HAP-1 (cell line): ENCODE data around the gene RAB17.

Experiments used
- DNase-seq, 2 experiments: peaks; one replicate each; pipeline ENCODE4 v3.0.0-alpha.2; 2016 to 2020; ENCODE audit warnings: low spot score in 2 of 2
- H3K27me3 ChIP-seq: fragments of 250-450 bp; sonication (Bioruptor Pico); 2 replicates; pipeline ENCODE4 v1.5.1; 2020; ENCODE audit warnings: low read depth, mild to moderate bottlenecking, moderate library complexity
- H3K36me3 ChIP-seq: fragments of 250-450 bp; sonication (Bioruptor Pico); replicated peaks from 2 replicates; pipeline ENCODE4 v1.5.1; 2020; ENCODE audit warnings: mild to moderate bottlenecking
- H3K4me1 ChIP-seq: fragments of 250-450 bp; sonication (Bioruptor Pico); 2 replicates; pipeline ENCODE4 v1.5.1; 2020; ENCODE audit warnings: mild to moderate bottlenecking
- H3K4me3 ChIP-seq: fragments of 250-450 bp; sonication (Bioruptor Pico); 2 replicates; pipeline ENCODE4 v1.5.1; 2020; ENCODE audit warnings: mild to moderate bottlenecking, moderate library complexity
- H3K9me3 ChIP-seq: fragments of 250-450 bp; sonication (Bioruptor Pico); 2 replicates; pipeline ENCODE4 v1.5.1; 2020; ENCODE audit warnings: mild to moderate bottlenecking, moderate library complexity
- in situ Hi-C: fragments of 300-500 bp; cut with MboI; formaldehyde crosslinking; loops from 3 replicates; pipeline ENCODE4 v1.14.3; 2020; ENCODE audit warnings: low sequenced_read_pairs, inconsistent platforms, mixed read lengths

Gene RAB17

DNA sequence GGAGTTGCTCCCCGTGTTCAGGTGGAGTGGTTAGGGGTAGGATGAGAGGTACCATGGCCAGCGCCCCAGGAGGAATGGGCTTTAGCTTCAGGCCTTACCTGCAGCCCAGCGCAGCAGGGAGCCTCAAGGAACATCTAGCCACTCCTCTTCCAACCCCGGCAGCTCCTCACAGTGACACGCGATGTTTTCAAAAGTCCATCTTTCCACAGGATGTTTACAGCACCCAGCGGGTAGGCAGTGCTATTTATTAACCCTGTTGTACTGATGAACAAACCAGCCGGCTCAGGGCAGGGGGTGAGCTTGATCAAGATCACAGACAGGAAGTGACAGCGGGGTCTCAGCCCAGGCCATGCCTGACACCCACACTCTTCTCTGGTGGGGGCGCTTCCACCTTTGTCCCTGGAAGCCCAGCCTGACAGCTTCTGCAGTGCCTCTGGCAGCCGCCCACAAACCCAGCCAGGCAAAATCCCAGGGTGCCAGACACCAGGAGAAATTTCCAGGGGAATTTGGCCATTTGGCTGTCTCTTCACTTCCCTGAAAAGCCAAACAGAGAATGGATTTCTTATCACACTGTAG lies 42.6 kb downstream of the RAB17 start:
- Histone ChIP-seq H3K27me3 (0 out of 2 replicates have a peak, but pooled peaks cover 2% of the 10 kb centered on the region), H3K9me3 (no peaks in the 10 kb centered on the region), H3K36me3 (no peaks in the 10 kb centered on the region), H3K4me3 (no peak overlapping the region), H3K4me1 (no peaks in the 10 kb centered on the region)
- in situ Hi-C loops, result no loop called here
- no peak for DNase-seq

DNA sequence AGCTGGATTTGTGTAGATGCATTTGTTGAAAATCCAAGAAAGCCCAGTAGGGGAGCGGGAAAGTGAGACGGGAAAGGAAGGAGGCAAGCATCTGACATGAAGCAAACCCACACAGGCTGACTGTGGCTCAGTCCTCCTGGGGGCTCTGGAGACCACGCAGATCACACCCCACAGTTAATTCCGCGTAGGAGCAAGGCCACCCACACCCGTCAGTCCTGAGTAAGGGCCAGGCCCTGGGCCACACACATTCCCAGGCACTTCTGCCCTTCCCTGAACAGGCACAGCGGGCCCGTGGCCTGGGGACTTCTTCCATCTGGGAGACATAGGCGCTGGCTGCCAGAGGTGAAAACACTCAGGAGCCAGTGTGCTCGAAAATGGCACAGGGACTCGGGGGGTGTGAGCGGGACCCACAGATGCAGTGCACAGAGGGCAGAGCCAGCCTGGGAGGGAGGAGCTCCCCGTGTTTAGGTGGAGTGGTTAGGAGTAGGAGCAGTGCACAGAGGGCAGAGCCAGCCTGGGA lies 43.6 kb downstream of the RAB17 start:
- Histone ChIP-seq H3K4me1 (no peaks in the 10 kb centered on the region), H3K27me3 (0 out of 2 replicates have a peak, but pooled peaks cover 2% of the 10 kb centered on the region), H3K4me3 (no peak overlapping the region), H3K36me3 (no peaks in the 10 kb centered on the region), H3K9me3 (no peaks in the 10 kb centered on the region)
- DNase-seq, result no peak
- in situ Hi-C loops, result no loop called here

DNA sequence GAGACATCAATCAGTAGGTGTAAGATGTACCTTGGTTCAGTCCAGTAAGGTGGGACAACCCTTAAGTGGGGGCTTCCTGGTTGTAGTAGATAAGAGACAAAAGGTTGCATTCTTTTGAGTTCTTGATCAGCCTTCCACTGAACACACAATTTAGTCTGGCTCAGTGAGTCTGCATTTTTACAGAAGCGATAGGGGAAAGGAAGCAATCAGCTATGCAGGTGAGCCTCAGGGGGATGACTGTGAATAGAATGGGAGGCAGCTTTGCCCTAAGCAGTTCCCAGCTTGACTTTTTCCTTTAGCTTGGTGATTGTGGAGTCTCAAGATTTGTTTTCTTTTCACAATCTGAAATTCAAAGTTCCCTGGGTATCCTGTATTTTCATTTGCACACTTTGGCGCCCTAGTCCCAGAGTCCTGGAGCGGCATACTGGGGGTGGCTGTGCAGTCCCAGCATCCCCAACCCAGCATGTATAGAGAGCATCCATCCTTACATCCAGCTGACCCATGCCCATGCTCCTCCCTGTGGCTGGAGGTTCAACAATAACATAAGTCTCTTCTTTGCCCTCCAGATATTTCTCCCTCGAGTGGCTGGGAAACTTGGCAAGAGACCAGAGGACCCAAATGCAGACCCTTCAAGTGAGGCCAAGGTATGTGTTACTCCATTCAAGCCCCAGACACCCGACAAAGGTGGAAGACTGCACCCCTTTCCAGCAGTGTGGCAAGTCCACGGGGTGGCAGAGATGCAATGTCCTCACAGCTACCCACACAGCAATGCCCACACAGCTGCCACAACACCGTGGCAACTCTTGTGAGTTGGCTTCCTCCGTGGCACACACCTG lies 44.3 kb downstream of the RAB17 start:
- in situ Hi-C loops, result no loop called here
- H3K27me3 ChIP-seq, result 0 out of 2 replicates have a peak, but pooled peaks cover 2% of the 10 kb centered on the region
- H3K4me3 ChIP-seq, result no peak overlapping the region
- no peak for DNase-seq
- no peaks in the 10 kb centered on the region for H3K4me1 ChIP-seq
- no peaks in the 10 kb centered on the region for H3K9me3 ChIP-seq
- H3K36me3 ChIP-seq, result no peaks in the 10 kb centered on the region

DNA sequence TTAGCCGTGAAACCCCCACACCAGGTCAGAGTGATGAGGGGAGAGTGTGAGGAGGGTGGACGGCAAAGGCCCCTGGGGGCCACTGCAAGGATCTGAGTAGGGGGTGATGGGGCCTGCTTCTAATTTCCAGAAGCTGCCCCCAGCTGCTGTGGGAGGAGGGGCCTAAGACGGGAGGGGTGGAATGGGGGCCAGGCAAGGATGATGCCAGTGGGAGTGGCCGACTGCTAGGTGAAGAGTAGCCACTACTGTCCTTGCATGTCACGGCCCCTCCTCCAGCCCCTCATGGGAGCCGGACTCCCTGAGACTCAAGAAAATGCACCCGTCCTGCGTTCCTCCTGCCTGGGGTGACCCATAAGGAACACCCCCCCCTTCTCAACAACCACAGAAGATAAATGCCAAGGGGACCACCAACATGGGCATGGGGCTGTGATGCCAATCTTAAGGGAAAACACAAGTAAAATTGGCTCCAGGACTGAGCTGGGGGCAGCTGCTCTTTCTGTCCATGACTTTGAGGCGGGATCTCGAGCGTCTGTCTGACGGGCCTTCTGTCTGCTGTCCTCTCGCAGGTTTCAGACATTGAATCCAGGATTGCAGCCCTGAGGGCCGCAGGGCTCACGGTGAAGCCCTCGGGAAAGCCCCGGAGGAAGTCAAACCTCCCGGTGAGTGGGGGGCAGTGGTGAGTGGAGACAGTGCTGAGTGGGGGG lies 48.4 kb downstream of the RAB17 start:
- H3K36me3 ChIP-seq, result no peaks in the 10 kb centered on the region
- no peaks in the 10 kb centered on the region for H3K4me1 ChIP-seq
- no peak for DNase-seq
- no peak overlapping the region for H3K4me3 ChIP-seq
- H3K27me3 ChIP-seq, result no peaks in the 10 kb centered on the region
- in situ Hi-C loops, result no loop called here
- H3K9me3 ChIP-seq, result no peaks in the 10 kb centered on the region

DNA sequence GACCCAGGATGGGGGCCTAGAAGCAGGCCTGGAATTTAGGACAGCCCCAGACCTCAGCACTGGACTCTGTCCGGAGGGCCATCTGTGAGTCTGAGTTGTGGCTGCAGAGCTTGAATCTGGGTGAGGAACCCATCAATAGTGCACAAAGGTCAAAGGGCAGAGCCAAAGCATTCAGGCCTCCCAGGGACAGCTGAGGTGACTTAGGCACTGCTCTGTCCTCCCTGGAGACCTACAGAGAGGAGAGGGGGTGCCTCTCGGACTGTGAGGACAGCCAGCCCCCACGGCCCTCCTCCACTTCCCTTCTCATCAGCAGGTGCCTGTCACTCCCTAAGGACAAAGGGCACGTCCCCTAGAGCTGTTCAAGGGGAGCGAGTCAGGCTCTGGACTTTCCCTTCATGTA lies 49.3 kb downstream of the RAB17 start:
- H3K4me1 ChIP-seq, result no peaks in the 10 kb centered on the region
- no peaks in the 10 kb centered on the region for H3K9me3 ChIP-seq
- no peak overlapping the region for H3K4me3 ChIP-seq
- H3K36me3 ChIP-seq, result no peaks in the 10 kb centered on the region
- no peak for DNase-seq
- in situ Hi-C loops, result no loop called here
- no peaks in the 10 kb centered on the region for H3K27me3 ChIP-seq

DNA sequence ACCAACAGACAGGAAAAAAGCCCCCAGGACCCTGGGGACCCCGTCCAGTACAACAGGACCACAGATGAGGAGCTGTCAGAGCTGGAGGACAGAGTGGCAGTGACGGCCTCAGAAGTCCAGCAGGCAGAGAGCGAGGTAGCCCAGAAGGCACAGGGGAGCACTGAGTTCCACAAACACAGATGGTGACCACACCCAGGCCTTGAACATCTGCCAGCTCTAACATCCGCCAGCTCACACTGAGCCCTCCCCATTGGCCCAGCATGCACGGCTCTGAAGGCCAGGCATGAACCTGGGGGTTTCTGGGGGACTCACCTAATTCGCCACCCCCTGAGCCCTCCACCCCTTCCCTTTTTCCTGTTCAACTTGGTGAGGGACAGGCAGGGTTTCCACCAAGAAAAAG lies 49.7 kb downstream of the RAB17 start:
- in situ Hi-C loops, result no loop called here
- H3K27me3 ChIP-seq, result no peaks in the 10 kb centered on the region
- H3K4me3 ChIP-seq, result no peak overlapping the region
- H3K9me3 ChIP-seq, result no peaks in the 10 kb centered on the region
- H3K4me1 ChIP-seq, result no peaks in the 10 kb centered on the region
- no peaks in the 10 kb centered on the region for H3K36me3 ChIP-seq
- no peak for DNase-seq

DNA sequence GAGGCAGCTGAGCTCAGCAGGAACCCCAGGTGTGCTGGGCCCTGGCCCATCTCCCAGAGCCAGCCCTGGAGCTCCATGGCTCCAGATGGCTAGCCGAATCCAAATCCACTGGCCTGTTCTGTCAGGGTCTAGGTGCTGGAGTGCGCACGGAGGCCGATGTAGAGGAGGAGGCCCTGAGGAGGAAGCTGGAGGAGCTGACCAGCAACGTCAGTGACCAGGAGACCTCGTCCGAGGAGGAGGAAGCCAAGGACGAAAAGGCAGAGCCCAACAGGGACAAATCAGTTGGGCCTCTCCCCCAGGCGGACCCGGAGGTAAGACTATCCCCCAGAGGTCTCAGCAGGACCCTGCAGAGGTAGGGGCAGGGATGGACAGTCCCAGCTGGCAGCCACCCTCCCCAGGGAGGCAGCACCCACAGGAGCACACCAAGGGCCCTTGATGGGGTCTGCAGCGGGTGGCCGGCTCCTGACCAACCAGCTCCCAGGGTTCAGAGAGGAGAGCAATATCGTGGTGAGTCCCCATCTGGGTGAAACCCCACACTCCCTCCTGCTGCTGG lies 50.2 kb downstream of the RAB17 start:
- H3K36me3 ChIP-seq, result no peaks in the 10 kb centered on the region
- DNase-seq, result no peak
- no peaks in the 10 kb centered on the region for H3K4me1 ChIP-seq
- no peaks in the 10 kb centered on the region for H3K9me3 ChIP-seq
- in situ Hi-C loops, result no loop called here
- no peaks in the 10 kb centered on the region for H3K27me3 ChIP-seq
- no peak overlapping the region for H3K4me3 ChIP-seq

DNA sequence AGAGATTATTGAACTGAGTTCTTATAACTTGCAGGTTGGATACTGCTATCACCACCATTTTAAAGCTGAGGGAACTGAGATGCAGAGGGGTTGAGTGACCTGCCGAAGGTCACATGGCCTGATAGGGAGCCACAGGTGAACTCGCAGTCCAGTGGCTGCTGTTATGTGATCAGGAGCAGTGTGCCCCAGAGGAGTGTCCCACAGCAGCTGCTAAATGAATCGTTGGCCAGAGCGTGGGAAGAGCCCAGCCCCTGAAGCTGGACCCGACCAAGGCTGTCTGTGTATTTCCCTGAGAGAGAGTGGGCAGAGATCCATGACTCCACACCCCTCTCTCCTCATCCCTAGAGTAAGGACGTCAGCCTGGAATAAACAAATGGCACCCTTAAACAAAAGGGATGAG lies 50.9 kb downstream of the RAB17 start:
- DNase-seq, result no peak
- no peaks in the 10 kb centered on the region for H3K36me3 ChIP-seq
- no peaks in the 10 kb centered on the region for H3K4me1 ChIP-seq
- H3K4me3 ChIP-seq, result no peak overlapping the region
- H3K9me3 ChIP-seq, result no peaks in the 10 kb centered on the region
- in situ Hi-C loops, result no loop called here
- H3K27me3 ChIP-seq, result no peaks in the 10 kb centered on the region

DNA sequence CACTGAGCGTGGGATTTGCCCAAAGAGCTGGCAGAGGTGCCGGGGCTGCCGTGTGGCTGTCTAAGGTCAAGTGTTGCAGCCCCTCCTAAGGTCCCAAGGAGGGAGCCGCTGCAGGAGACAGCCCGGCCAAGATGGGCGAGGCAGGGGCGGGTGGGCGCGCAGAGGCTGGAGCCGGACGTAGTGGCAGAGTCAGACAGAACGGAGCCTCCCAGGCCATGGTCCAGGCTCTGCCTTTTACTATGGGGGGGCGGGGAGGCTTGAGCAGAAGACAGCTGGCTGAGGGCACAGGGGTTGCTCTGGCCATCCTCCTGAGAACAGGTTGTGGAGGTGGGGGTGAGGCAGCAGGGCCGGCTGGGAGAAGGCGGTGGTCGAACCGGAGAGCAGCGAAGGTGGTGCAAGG lies 51.6 kb downstream of the RAB17 start:
- Histone ChIP-seq H3K9me3 (no peaks in the 10 kb centered on the region), H3K4me1 (no peaks in the 10 kb centered on the region), H3K36me3 (no peaks in the 10 kb centered on the region), H3K27me3 (no peaks in the 10 kb centered on the region), H3K4me3 (no peak overlapping the region)
- in situ Hi-C loops, result no loop called here
- DNase-seq, result no peak

DNA sequence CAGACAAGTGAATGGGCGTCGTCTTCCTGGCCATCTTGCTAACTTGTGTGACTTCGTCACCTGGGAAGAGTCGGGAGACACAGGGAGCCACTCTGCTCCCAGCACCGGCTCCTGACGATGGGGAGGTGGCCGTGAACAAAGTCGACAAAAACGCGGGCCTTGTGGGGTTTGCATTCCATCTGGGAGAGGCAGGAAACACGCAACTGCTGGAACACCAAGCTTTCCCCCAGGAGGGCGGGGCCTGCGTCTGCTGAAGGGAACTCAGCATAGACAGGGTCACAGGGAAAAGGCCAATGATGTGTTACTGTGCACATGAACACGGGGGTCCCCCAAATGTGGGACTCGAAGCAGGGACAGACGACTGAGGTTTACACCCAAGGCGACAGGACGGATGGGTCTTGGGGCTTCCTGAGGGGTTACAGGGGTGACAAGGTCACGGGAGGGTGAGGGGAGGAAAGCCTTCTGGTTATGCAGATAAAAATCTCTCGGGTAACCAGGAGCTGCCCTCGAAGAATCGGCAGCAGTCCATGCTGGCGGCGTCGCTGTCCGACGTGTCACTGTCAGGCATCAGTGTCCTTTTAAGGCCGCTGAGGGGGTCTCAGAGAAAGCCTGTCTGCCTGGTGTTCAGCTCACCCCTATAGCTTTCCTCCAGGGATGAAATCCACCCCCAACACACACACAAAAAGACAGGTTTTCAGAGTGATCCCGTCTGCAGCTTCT lies 52.4 kb downstream of the RAB17 start:
- DNase-seq, result no peak
- H3K27me3 ChIP-seq, result no peaks in the 10 kb centered on the region
- no peaks in the 10 kb centered on the region for H3K9me3 ChIP-seq
- in situ Hi-C loops, result no loop called here
- no peaks in the 10 kb centered on the region for H3K4me1 ChIP-seq
- no peak overlapping the region for H3K4me3 ChIP-seq
- H3K36me3 ChIP-seq, result no peaks in the 10 kb centered on the region

DNA sequence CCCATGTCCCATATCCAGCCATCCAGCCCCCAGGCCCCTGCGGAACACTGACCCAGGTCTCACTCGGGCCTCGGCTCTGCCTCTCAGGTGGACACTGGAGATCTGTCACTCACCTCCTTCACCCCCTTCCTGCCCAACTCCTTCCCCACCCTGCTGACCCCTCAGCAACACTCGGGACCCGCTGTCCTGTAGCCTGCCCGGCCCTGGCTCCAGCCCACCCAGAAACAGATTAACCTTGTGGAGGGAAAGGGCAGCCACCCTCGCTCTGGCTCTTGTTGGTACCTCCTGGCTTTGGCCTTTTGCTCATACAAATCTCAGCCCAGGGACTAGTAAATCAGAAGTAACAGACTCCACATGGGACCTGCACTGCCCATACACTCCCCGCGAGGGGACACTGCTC lies 53.9 kb downstream of the RAB17 start:
- H3K9me3 ChIP-seq, result no peaks in the 10 kb centered on the region
- DNase-seq, result no peak
- no peaks in the 10 kb centered on the region for H3K27me3 ChIP-seq
- no peaks in the 10 kb centered on the region for H3K36me3 ChIP-seq
- no peaks in the 10 kb centered on the region for H3K4me1 ChIP-seq
- no peak overlapping the region for H3K4me3 ChIP-seq
- in situ Hi-C loops, result no loop called here

DNA sequence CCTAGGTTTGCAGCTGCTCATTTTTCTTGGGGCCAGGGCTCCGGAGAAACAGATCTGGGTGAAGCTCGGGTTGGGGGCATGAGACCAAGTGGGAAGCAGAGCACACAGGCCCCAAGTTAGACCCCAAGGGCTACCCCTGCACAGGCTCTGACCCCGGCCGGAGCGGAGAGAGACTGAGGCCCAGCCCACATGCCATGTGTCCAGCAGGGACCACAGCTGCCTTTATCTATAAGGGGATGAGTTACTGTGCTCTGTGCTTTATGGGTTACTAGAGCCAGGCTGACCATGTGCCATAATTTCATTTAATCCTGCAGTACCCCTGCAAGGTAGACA lies 54.5 kb downstream of the RAB17 start:
- H3K36me3 ChIP-seq, result no peaks in the 10 kb centered on the region
- no peaks in the 10 kb centered on the region for H3K27me3 ChIP-seq
- DNase-seq, result no peak
- no peak overlapping the region for H3K4me3 ChIP-seq
- H3K9me3 ChIP-seq, result no peaks in the 10 kb centered on the region
- no peaks in the 10 kb centered on the region for H3K4me1 ChIP-seq
- in situ Hi-C loops, result no loop called here

DNA sequence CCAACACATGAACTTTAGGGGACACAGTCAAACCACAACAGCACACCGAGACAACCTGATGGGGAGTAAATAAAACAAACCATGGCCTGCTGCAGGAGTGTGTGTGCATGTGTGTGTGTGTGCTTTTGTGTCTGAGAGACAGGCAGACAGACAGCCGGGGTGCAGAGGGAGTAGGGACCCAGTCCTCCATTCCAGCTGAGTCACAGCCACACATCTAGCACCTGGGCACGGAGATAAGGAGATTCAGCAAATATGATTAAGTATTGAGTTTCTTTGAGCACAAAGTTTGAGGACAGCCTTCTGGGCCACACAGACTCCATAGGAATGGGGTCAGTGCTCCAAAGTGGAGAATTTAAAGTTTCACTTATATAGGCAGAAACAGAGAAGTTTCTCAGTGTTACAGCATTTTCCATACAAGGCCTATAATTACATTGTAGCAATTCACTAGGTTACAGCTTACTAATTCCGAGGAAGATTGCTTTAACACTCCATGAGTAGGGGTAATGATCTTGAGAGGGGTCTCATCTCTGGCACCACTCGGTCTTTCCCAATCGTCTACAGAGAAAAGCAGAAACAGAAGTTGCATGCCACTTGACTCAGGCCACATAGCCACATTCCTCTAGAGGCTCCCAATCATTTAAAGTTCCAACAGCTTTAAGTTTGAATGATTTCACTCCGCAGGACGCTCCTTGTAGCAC lies 55.0 kb downstream of the RAB17 start:
- H3K9me3 ChIP-seq, result no peaks in the 10 kb centered on the region
- H3K27me3 ChIP-seq, result no peaks in the 10 kb centered on the region
- no peak for DNase-seq
- H3K4me3 ChIP-seq, result no peak overlapping the region
- H3K36me3 ChIP-seq, result no peaks in the 10 kb centered on the region
- in situ Hi-C loops, result no loop called here
- no peaks in the 10 kb centered on the region for H3K4me1 ChIP-seq
